Sigmoid colon (tissue), 4 donors: ENCODE measurements around the gene AGTRAP.

Experiments used
- CTCF ChIP-seq, 4 experiments: fragments of 450-650 bp in 3 of 4; fragments of 200-600 bp in 1 of 4; IDR thresholded peaks; one replicate each; pipeline ENCODE4 v1.5.1; 2016 to 2019; ENCODE audit warnings: antibody characterized with exemption in 4 of 4, mild to moderate bottlenecking in 3 of 4, moderate library complexity in 2 of 4
- EP300 ChIP-seq, 4 donors: sonication (generic); formaldehyde crosslinking; IDR thresholded peaks; one replicate each; pipeline ENCODE4 v1.6.1; 2017; ENCODE audit warnings: antibody characterized with exemption in 4 of 4
- POLR2AphosphoS5 ChIP-seq, 4 donors: sonication (generic); formaldehyde crosslinking; IDR thresholded peaks; one replicate each; pipeline ENCODE4 v1.6.1; 2017; ENCODE audit warnings: antibody characterized with exemption in 4 of 4

DNA sequence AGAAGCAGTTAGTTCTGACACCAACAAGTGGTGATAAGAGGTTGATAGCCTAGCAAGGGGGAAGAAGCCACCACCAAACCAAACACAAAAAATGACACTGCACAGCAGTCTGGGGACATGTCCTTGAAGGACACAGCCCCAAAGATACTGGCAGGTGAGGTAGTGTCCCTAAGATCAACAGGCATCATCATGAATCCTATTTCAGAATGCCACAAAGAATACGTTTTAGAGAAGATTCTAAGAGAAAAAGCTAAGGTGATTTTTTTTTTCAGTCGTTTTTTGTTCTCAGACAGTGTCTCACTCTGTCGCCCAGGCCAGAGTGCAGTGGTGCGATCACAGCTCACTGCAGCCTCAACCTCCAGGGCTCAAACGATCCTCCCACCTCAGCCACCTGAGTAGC lies 50.2 kb downstream of the AGTRAP start:
- TF ChIP-seq CTCF (IDR thresholded peaks at IDR 0.05) (no peak), EP300 (IDR thresholded peaks at IDR 0.05) (no peak), POLR2AphosphoS5 (IDR thresholded peaks at IDR 0.05) (no peak)
